KBM-7 (cell line): ENCODE data around the gene HSD17B2.

Experiments used
- DNase-seq: peaks from one replicate; pipeline ENCODE4 v3.0.0-alpha.2; 2015
- in situ Hi-C: fragments of 300-500 bp; cut with MboI; formaldehyde crosslinking; loops from 2 replicates; pipeline ENCODE4 v1.14.3; 2020; ENCODE audit warnings: low sequenced_read_pairs, low pct_unique_long_range_greater_than_20kb, mixed read lengths

Gene HSD17B2

GRCh38 chr16:82016964-82017363 is 18.1 kb upstream of the HSD17B2 start:
- DNase-seq = no peak
- in situ Hi-C loops = no loop called here

GRCh38 chr16:82017911-82018568 is 17.0 kb upstream of the HSD17B2 start:
- in situ Hi-C loops = no loop called here
- DNase-seq = no peak

- in situ Hi-C loops = no loop called here
- DNase-seq = no peak
Measured at GRCh38 chr16:82019535-82019934, 15.5 kb upstream of the HSD17B2 start.

GRCh38 chr16:82020051-82020450 is 15.0 kb upstream of the HSD17B2 start:
- DNase-seq = no peak
- in situ Hi-C loops = no loop called here

GRCh38 chr16:82023206-82023605 is 11.8 kb upstream of the HSD17B2 start:
- no peak for DNase-seq
- in situ Hi-C loops = no loop called here

GRCh38 chr16:82024316-82024715 is 10.7 kb upstream of the HSD17B2 start:
- DNase-seq = no peak
- in situ Hi-C loops = no loop called here

- DNase-seq = no peak
- in situ Hi-C loops = no loop called here
Measured at GRCh38 chr16:82024883-82025282, 10.2 kb upstream of the HSD17B2 start.

GRCh38 chr16:82027629-82028064 is 7.4 kb upstream of the HSD17B2 start:
- in situ Hi-C loops = no loop called here
- DNase-seq = no peak

GRCh38 chr16:82031116-82032084 is 3.7 kb upstream of the HSD17B2 start:
- in situ Hi-C loops = no loop called here
- peak; percentile 28 for DNase-seq

- no peak for DNase-seq
- in situ Hi-C loops = no loop called here
Measured at GRCh38 chr16:82033006-82033405, 2.0 kb upstream of the HSD17B2 start.

GRCh38 chr16:82033683-82034300 is 1.3 kb upstream of the HSD17B2 start:
- in situ Hi-C loops = no loop called here
- no peak for DNase-seq

GRCh38 chr16:82037251-82037650 is 2.2 kb downstream of the HSD17B2 start:
- in situ Hi-C loops = no loop called here
- DNase-seq = no peak

GRCh38 chr16:82037666-82038065 is 2.6 kb downstream of the HSD17B2 start:
- DNase-seq = no peak
- in situ Hi-C loops = no loop called here

- in situ Hi-C loops = no loop called here
- no peak for DNase-seq
Measured at GRCh38 chr16:82040296-82040695, 5.2 kb downstream of the HSD17B2 start.

- no peak for DNase-seq
- in situ Hi-C loops = no loop called here
Measured at GRCh38 chr16:82041542-82041941, 6.5 kb downstream of the HSD17B2 start.

GRCh38 chr16:82042144-82042543 is 7.1 kb downstream of the HSD17B2 start:
- in situ Hi-C loops = no loop called here
- DNase-seq = no peak

- in situ Hi-C loops = no loop called here
- DNase-seq = no peak
Measured at GRCh38 chr16:82042846-82043245, 7.8 kb downstream of the HSD17B2 start.

GRCh38 chr16:82043680-82044584 is 8.9 kb downstream of the HSD17B2 start:
- no peak for DNase-seq
- in situ Hi-C loops = no loop called here

GRCh38 chr16:82044585-82044911 is 9.5 kb downstream of the HSD17B2 start:
- DNase-seq = no peak
- in situ Hi-C loops = no loop called here
